Prostate gland (tissue), 2 donors: Measurements from ENCODE around the gene ZNF804B. TPM values are rescaled to one million over a fixed set of nuclear protein-coding genes. Genes with fewer than 3 reads are reported as not detected.
A peak's percentile ranks its signal among the peaks of the same experiment; 100 is the strongest.

Experiments
- DNase-seq: peaks from one replicate; pipeline ENCODE4 v3.0.0-alpha.2; 2019; ENCODE audit warnings: low spot score
- H3K27ac ChIP-seq, 2 donors: fragments of 200-600 bp; sonication (generic); 2 replicates each; pipeline ENCODE4 v1.5.1; 2017 to 2019
- H3K27me3 ChIP-seq: fragments of 200-600 bp; sonication (generic); replicated peaks from 2 replicates; pipeline ENCODE4 v1.5.1; 2019; ENCODE audit not compliant: insufficient read depth
- H3K36me3 ChIP-seq, 2 donors: fragments of 200-600 bp; sonication (generic); 1 replicate in 1 of 2; 2 replicates in 1 of 2; pipeline versions ENCODE4 v1.5.1 to v1.8.1; 2017 to 2019
- H3K4me1 ChIP-seq: fragments of 200-600 bp; sonication (generic); replicated peaks from 2 replicates; pipeline ENCODE4 v1.5.1; 2019
- H3K4me3 ChIP-seq, 2 donors: fragments of 200-600 bp; sonication (generic); 2 replicates each; pipeline ENCODE4 v1.5.1; 2017 to 2019
- H3K9me3 ChIP-seq: fragments of 200-600 bp; sonication (generic); 2 replicates; pipeline ENCODE4 v1.5.1; 2017
- POLR2A ChIP-seq: fragments of 450-650 bp; IDR thresholded peaks from one replicate; pipeline ENCODE4 v1.6.1; 2016; ENCODE audit warnings: antibody characterized with exemption, mild to moderate bottlenecking
- POLR2AphosphoS5 ChIP-seq: sonication (generic); formaldehyde crosslinking; IDR thresholded peaks from one replicate; pipeline ENCODE4 v1.6.1; 2017; ENCODE audit warnings: antibody characterized with exemption
- WGBS: methylation state at CpG from one replicate; pipeline ENCODE4 v1.1.5; 2018; 5-methylcytosine and 5-hydroxymethylcytosine counted together
- intact Hi-C: fragments of 100-400 bp; cut with DNase I; formaldehyde crosslinking; loops from one replicate; pipeline ENCODE4 v1.14.2; 2022
- total RNA-seq, 2 donors: library from RNA; depleted of rRNA; stranded (reverse); fragments of >200 nt; gene quantifications; one replicate each; pipeline ENCODE4 v1.1.0, GENCODE V29; 2016
- TF ChIP-seq, protein P1 (sequence below), 4 experiments: fragments of 200-600 bp in 2 of 4; fragments of 450-650 bp in 2 of 4; sonication (generic) in 2 of 4; IDR thresholded peaks; 1 replicate in 3 of 4; 2 replicates in 1 of 4; pipeline ENCODE4 v1.5.1; 2016 to 2019; ENCODE audit warnings: antibody characterized with exemption in 4 of 4, mild to moderate bottlenecking in 2 of 4, moderate library complexity in 2 of 4

ZNF804B gene
- total RNA-seq, 2 donors from 2014 or later, result 0.05 TPM; not detected in 1

DNA sequence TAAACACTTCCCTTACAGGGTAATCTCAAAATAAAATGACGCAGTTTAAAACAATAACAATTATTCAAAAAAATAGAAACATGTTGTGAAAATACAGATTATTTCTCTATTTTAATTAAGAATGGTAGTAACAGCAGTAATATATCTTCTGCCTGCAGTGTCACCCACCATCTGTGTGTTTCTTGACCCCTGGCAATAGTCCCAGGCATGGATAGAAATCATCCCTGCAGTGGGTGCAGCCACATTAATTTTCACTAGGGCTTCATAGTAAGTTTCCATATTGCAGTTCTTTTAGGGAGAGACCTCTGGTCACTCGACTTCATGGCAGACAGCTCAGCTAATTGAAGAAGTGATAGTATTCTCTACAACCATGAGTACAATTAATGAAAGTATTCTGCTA is 506.1 kb downstream of the ZNF804B start:
- TF ChIP-seq POLR2A (no peak), POLR2AphosphoS5 (no peak)
- TF ChIP-seq, protein P1, sequence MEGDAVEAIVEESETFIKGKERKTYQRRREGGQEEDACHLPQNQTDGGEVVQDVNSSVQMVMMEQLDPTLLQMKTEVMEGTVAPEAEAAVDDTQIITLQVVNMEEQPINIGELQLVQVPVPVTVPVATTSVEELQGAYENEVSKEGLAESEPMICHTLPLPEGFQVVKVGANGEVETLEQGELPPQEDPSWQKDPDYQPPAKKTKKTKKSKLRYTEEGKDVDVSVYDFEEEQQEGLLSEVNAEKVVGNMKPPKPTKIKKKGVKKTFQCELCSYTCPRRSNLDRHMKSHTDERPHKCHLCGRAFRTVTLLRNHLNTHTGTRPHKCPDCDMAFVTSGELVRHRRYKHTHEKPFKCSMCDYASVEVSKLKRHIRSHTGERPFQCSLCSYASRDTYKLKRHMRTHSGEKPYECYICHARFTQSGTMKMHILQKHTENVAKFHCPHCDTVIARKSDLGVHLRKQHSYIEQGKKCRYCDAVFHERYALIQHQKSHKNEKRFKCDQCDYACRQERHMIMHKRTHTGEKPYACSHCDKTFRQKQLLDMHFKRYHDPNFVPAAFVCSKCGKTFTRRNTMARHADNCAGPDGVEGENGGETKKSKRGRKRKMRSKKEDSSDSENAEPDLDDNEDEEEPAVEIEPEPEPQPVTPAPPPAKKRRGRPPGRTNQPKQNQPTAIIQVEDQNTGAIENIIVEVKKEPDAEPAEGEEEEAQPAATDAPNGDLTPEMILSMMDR (IDR thresholded peaks at IDR 0.05), result no peak

DNA sequence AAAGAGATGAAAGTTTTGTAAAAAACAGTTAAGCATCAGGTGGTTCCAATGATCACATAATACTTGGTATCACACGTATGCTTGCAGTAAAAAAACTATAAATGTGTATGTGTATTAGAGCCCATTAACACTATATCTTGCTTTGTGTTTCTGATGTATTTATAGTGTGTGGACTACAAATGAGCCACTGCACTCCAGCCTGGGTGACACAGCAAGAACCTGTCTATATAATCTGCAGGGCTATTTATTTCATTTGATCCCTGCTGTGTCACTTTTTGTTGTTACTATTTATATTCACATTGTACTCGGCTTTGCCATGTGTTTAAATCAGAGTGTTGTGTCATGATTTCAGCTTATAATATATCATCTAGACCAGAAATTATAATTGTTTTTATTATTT is 523.8 kb downstream of the ZNF804B start:
- no peaks in the 10 kb centered on the region for H3K9me3 ChIP-seq

More for the DNA sequence above, 506.1 kb downstream of the ZNF804B start:
- no peaks in the 10 kb centered on the region for H3K9me3 ChIP-seq
- H3K27ac ChIP-seq, result no peak overlapping the region
- no peaks in the 10 kb centered on the region for H3K27me3 ChIP-seq
- no peak overlapping the region for H3K4me3 ChIP-seq
- no peaks in the 10 kb centered on the region for H3K36me3 ChIP-seq
- H3K4me1 ChIP-seq, result no peaks in the 10 kb centered on the region
- 64% methylated on average over 2 of the region's 2 CpGs for WGBS
- DNase-seq, result no peak
- intact Hi-C loops, result no loop called here

DNA sequence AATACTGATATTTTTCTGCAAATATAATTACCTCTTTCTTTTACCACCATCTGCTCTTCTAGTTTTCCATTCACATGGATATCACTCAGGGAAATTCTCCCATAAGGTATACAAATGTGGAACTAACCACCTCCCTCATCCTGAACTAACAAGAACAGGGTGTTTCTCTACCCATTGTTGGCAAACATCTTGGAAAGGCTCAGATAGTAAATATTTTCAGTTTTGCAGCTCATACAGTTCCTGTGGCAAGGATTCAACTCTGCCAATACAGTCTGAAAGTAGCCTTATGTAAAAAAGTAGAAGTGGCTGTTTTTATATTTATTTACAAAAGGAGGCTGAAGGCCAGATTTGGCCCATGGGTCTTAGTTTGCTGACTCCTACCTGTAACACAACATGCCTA is 549.0 kb downstream of the ZNF804B start:
- intact Hi-C loops, result no loop called here
- Histone ChIP-seq H3K27ac (no peak overlapping the region), H3K4me1 (no peaks in the 10 kb centered on the region), H3K27me3 (no peaks in the 10 kb centered on the region), H3K4me3 (no peak overlapping the region), H3K36me3 (no peaks in the 10 kb centered on the region), H3K9me3 (no peaks in the 10 kb centered on the region)
- no peak for TF ChIP-seq POLR2A
- peak; percentile 66 for TF ChIP-seq POLR2AphosphoS5
- peak; percentile 52 for DNase-seq

More for the DNA sequence above, 523.8 kb downstream of the ZNF804B start:
- Histone ChIP-seq H3K4me3 (no peak overlapping the region), H3K4me1 (no peaks in the 10 kb centered on the region), H3K36me3 (no peaks in the 10 kb centered on the region), H3K27me3 (no peaks in the 10 kb centered on the region), H3K27ac (no peak overlapping the region)
- TF ChIP-seq POLR2AphosphoS5 (no peak), POLR2A (no peak)
- TF ChIP-seq, protein P1 (IDR thresholded peaks at IDR 0.05), result no peak
- no peak for DNase-seq
- intact Hi-C loops, result no loop called here
- 66% methylated on average over 2 of the region's 2 CpGs for WGBS

DNA sequence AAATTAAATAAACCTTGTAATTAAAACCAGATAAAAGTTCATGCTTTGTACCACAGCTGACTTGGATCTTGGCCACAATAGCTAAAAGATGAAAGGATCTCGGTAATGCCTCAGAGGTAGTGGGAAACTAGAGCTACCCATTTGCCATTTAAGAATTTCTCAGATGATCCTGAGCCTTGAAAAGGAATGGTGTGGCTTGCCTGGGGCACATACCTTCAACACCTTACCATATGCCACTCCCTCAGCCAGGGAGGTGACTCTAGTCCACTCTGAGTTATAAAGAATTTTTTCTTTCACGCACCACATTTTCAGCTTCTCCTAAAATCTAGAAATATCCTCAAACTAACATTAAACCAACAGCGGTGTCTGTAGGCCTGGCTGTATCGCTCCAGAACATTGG is 552.4 kb downstream of the ZNF804B start:
- Histone ChIP-seq H3K27ac (no peak overlapping the region), H3K27me3 (no peaks in the 10 kb centered on the region), H3K36me3 (no peaks in the 10 kb centered on the region), H3K9me3 (no peaks in the 10 kb centered on the region), H3K4me1 (no peaks in the 10 kb centered on the region), H3K4me3 (no peak overlapping the region)
- TF ChIP-seq POLR2A, result no peak
- TF ChIP-seq, protein P1 (IDR thresholded peaks at IDR 0.05), result no peak
- TF ChIP-seq POLR2AphosphoS5, result no peak
- intact Hi-C loops, result no loop called here
- 93% methylated on average over 4 of the region's 4 CpGs for WGBS
- no peak for DNase-seq

DNA sequence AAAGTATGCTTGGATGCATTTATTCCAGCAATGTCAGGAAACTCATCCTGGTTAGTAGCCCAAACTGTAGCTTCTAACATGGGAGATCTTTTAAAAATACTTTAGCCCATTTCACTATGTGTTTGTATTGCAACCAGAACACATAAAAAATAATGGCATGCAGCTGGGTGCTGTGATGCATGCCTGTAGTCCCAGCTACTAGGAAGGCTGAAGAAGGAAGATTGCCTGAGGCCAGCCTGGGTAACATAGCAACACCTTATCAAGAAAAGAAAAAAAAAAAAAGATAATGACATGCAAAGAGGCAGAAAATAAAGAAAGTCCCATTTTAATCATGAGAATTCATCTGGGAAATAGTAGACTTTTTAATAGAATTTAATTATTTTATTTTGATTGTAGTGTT is 553.1 kb downstream of the ZNF804B start:
- H3K4me1 ChIP-seq, result no peaks in the 10 kb centered on the region
- intact Hi-C loops, result no loop called here
- H3K27ac ChIP-seq, result no peak overlapping the region
- TF ChIP-seq, protein P1 (IDR thresholded peaks at IDR 0.05), result no peak
- TF ChIP-seq POLR2AphosphoS5, result no peak
- TF ChIP-seq POLR2A, result no peak
- no peak overlapping the region for H3K4me3 ChIP-seq
- no peaks in the 10 kb centered on the region for H3K9me3 ChIP-seq
- no peaks in the 10 kb centered on the region for H3K36me3 ChIP-seq
- no peak for DNase-seq
- no peaks in the 10 kb centered on the region for H3K27me3 ChIP-seq
